ENCODE data around the gene SORCS2. TPM values are rescaled to one million over a fixed set of nuclear protein-coding genes. Genes with fewer than 3 reads are reported as not detected.
"Not testable (repeated sequence)": the region's sequence is repeated elsewhere in the genome, so short reads cannot be mapped to it uniquely, and the experiment has no call there.

Gene SORCS2
- total RNA-seq, 2 donors from 2014 or later, result 0.21 to 0.92 TPM

GRCh38 chr4:7158081-7158750 lies 34.1 kb upstream of the SORCS2 start:
- intact Hi-C loops (cut with DNase I, micrococcal nuclease), result no loop called here
- DNase-seq, result peak in 1 of 2 donors; percentile 1
- ATAC-seq, result no peak

DNA sequence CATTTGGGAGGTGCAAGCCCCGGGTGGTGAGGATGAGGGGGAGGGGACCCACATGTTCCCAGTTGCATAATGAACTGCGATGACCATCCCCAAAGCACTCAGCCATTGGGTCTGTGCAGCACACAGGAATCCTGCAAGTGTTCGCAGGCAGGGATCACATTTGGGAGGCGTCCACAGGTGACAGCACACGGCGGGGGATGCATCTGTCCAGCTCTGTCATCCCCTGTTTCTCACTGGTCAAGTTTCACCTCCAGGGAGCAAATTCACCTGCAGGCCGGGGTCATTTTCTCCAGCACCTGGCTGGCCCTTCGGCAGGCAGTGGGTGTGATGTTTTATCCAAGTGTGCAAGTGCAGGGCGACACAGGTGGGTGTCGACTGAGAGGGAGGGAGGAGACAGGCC lies 33.3 kb upstream of the SORCS2 start:
- intact Hi-C loops (cut with DNase I, micrococcal nuclease), result no loop called here
- DNase-seq (peak in 1 of 2 donors; percentile 14), ATAC-seq (no peak)

- DNase-seq (peak; percentile 22 to 41), ATAC-seq (peak; percentile 92)
Observed at GRCh38 chr4:7159923-7160322, 32.4 kb upstream of the SORCS2 start.

DNA sequence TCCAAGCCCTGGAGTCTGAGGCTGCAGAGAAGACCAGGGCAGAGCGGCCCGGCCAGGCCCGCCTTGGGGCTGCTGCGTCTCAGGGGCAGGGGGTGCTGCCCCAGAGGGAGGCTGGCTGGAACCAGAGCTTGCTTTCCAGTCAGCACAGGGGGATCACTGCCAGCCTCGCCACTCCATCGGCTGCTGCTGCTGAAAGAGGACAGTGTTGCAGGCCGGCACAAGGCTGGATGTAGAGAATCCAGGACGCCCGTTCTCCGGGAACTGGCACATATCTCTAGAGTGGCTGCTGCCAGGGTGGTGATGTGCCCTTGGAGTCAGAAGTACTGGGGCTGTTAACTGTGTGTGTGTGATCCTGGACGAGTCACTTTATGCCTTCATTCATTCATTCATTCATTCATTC lies 31.9 kb upstream of the SORCS2 start:
- intact Hi-C loops (cut with DNase I, micrococcal nuclease), result no loop called here
- ATAC-seq, result peak; percentile 28
- peak; percentile 17 to 22 for DNase-seq

More at GRCh38 chr4:7159923-7160322, 32.4 kb upstream of the SORCS2 start:
- intact Hi-C loops (cut with DNase I, micrococcal nuclease), result no loop called here

DNA sequence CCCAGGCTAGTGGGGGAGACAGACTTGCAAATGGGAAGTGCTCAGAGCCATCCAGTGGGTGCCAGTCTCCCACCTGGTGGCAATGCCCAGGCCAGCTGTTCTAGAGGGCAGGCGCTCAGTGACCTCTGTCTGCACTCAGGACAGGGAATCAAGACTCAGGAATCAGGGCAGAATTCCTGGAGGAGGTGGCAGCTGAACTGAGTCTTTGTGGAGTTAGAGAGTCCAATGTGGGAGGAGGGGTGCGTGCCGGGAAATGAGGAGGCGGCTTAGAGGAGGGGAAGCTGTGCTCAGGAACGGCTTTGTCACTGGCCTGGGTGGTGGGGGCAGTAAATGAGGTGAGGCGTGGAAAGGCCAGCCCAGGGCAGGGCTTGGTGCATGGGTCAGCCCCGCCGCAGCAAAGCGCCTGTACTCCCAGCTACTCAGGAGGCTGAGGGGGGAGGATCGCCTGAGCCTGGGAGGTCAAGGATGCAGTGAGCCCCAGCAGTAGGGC lies 31.3 kb upstream of the SORCS2 start:
- ATAC-seq, result peak; percentile 57
- intact Hi-C loops (cut with DNase I, micrococcal nuclease), result no loop called here
- peak in 1 of 2 donors; percentile 20 for DNase-seq

DNA sequence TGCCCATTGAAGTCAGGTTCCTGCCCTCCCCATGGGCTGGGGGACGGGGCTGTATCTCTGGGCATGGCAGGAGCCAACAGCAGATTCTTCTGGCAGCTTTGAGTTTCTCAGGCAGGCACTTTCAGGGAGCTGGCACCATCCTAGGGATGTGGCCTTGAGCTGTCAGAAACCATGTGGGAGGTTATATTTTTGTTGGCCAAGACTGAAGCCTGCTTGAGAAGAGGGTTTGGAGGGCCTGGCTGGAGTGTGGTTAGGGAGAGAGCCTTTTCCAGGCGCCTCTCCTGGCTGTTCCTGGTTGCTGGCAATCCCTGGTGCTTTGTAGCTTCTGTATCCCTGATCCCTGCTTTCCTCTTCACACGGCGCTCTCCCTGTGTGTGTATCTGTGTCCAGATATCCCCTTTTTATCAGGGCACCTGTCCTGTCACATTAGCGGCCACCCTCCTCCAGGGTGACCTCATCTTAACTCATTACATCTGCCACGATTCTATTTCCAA lies 30.6 kb upstream of the SORCS2 start:
- intact Hi-C loops (cut with DNase I, micrococcal nuclease), result no loop called here
- ATAC-seq (no peak), DNase-seq (peak in 1 of 2 donors; percentile 10)

GRCh38 chr4:7165056-7165873 lies 27.1 kb upstream of the SORCS2 start:
- ATAC-seq; intact Hi-C loops (cut with DNase I, micrococcal nuclease): not testable (repeated sequence)
- DNase-seq, result peak in 1 of 2 donors; percentile 11

DNA sequence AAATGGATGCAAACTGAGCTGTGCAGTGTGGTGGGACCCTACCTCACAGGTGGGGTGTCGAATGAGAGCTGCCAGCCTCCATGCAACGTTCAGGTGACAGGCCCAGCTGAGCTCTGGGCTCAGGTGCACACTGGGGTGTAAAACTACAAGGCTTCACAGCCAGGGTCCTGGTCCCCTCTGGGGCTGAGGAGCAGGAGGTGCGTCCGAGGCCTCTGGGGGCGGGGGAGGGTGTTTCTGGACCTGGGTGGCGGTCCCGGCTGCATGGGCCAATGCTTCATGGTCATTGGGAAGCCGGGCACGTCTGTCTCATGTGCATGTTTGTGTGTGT lies 26.5 kb upstream of the SORCS2 start:
- ATAC-seq (no peak), DNase-seq (peak in 1 of 2 donors; percentile 12)
- intact Hi-C loops (cut with DNase I, micrococcal nuclease), result no loop called here

DNA sequence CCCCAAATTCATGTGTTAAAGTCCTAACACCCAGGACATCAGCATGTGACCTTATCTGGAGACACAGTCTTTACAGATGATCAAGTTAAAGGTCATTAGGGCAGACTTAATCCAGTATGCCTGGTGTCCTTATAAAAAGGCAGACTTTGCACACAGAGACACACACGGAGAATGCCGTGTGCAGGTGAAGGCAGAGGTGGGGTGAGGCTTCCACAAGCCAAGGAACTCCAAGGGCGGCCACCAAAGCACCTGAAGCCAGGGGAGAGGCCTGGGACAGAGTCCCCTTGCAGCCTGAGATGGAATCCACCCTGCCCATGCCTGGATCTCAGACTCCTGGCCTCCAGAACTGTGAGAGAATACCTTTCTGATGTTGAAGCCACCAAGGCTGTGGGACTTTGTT lies 26.1 kb upstream of the SORCS2 start:
- DNase-seq, result peak in 1 of 2 donors; percentile 7
- ATAC-seq, result no peak
- intact Hi-C loops (cut with DNase I, micrococcal nuclease), result no loop called here

DNA sequence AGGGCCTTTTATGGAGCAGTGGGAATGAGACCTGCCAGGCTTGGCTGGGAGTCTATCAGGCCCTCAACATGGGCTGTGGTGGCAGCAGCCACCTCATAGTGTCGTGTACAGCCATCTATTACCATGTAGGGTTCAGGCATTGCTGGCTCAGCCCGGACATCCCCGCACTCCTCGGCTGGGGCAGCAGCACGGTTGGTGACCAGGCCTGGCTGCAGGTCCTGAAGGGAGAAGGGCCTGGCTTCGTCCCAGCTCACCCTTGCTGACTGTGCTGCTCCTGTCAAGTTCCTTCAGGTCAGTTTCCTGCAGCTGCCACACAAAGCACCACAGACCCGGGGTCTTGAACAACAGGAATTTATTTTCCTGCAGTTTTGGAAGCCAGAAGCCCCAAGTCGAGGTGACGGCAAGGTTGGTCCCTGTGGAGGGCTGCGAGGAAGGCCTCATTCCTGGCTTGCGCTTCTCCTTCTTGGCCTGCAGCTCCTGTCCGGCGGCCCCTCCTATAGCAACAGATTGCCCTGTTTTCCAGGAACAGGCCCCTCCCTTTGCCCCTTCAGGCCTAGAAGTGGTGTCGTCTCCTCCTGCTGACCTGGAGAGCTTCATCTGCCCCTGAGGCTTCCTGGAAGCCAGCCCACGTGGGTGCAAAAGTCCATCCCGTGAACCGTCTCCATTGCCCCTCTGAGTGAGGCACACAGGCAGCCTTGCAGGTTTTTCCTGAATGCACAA lies 25.2 kb upstream of the SORCS2 start:
- peak; percentile 36 to 40 for DNase-seq
- intact Hi-C loops (cut with DNase I, micrococcal nuclease), result no loop called here
- peak; percentile 85 for ATAC-seq

- peak; percentile 82 for ATAC-seq
- intact Hi-C loops (cut with DNase I, micrococcal nuclease), result no loop called here
- no peak for DNase-seq
Observed at GRCh38 chr4:7167706-7168105, 24.6 kb upstream of the SORCS2 start.

- ATAC-seq, result no peak
- peak in 1 of 2 donors; percentile 10 for DNase-seq
- intact Hi-C loops (cut with DNase I, micrococcal nuclease), result no loop called here
Observed at GRCh38 chr4:7168106-7168505, 24.2 kb upstream of the SORCS2 start.

- DNase-seq (peak in 1 of 2 donors; percentile 2), ATAC-seq (no peak)
Observed at GRCh38 chr4:7169134-7169533, 23.2 kb upstream of the SORCS2 start.

DNA sequence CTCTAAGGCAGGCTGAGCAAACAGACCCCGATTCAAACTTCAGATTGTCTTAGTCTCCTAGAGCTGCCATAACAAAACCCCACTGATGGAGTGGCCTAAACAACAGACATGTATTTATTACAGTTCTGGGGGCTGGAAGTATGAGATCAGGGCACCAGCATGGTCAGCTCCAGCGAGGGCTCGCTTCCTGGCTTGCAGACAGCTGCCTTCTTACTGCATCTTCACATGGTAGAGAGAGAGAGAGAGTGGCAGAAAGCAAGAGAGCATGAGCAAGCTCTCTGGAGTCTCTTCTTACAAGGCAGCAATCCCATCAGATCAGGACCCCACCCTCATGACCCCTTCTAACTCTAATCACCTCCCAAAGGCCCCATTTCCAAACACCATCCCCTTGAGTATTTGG lies 22.3 kb upstream of the SORCS2 start:
- DNase-seq, result peak in 1 of 2 donors; percentile 5
- no peak for ATAC-seq
- intact Hi-C loops (cut with DNase I, micrococcal nuclease), result no loop called here

More at GRCh38 chr4:7169134-7169533, 23.2 kb upstream of the SORCS2 start:
- intact Hi-C loops (cut with DNase I, micrococcal nuclease), result no loop called here

DNA sequence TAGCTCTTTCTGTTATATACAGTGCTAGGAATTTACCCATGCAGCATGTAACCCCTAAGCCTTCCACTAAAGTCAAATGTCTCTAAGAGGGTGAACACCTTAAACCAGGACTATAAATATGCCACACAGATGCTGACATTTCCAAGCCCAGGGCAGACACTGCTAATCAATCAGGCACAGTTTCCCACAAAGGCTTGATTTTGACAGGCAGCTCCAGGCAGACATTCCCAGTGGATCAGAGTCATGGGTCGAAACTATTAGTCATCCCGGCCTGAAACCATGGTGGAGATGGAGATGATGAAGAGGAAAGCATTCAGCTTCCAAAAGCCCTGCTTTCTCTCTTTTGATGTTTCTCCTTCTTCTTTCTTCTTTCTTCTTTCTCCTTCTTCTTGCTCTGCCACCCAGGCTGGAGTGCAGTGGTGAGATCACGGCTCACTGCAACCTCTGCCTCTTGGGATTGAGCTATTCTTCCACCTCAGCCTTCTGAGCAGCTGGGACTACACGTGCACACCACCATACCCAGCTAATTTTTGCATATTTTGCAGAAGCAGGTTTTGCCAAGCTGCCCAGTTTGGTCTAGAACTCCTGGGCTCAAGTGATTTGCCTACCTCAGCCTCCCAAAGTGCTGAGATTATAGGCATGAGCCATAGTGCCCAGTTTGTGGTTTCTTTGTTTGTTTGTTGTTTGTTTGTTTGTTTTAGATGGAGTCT lies 21.0 kb upstream of the SORCS2 start:
- intact Hi-C loops (cut with DNase I, micrococcal nuclease), result no loop called here
- DNase-seq (peak in 1 of 2 donors; percentile 7), ATAC-seq (no peak)

GRCh38 chr4:7172508-7172907 lies 19.8 kb upstream of the SORCS2 start:
- no peak for ATAC-seq

DNA sequence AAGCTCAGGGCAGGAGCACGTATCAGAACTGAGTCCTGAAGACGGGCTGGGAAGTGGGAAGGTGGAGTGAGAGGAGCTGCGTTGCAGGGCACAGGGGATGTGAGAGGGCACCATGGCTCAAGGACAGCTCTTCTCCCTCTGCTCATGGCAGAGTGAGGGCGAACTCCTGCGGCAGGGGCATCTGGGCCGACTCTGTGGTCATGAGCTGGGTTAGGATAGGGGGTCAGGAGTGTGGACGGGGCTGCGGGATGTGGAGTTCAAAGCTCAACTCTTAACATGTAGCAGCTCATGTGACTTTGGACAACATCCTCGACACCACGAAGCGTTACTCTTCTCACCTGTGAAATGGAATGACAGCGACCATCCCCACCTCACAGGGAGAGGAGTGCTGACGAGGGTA lies 19.4 kb upstream of the SORCS2 start:
- intact Hi-C loops (cut with DNase I, micrococcal nuclease), result no loop called here
- DNase-seq (peak in 1 of 2 donors; percentile 21), ATAC-seq (no peak)

More at GRCh38 chr4:7172508-7172907, 19.8 kb upstream of the SORCS2 start:
- intact Hi-C loops (cut with DNase I, micrococcal nuclease), result no loop called here
- DNase-seq, result peak in 1 of 2 donors; percentile 11

DNA sequence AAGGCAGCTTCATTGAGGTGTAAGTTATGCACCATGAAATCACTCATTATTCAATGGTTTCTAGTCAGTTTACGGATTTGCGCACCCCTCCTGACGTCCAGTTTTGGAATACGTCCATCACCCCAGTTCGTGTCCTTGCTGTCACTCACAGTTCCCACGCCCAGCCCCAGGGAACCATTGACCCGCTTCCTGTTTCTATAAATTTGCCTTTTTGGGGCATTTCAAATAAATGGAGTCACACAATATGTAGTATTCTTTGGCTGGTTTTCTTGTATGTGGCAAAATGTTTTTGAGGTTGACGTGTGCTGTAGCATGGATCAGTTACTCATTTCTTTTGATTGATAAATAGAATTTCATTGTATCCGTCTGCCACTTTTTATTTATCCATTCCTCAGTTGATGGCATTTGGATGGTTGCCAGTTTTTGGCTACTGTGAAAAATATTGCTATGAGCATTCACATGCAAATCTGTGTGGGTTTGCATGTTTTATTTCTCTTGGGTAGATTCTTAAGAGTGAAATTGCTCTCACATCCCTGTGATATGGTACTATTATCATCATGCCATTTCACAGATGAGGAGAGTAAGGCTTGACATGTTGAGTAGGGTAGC lies 18.4 kb upstream of the SORCS2 start:
- no peak for ATAC-seq
- intact Hi-C loops (cut with DNase I, micrococcal nuclease), result no loop called here

More for the DNA sequence above, 18.4 kb upstream of the SORCS2 start:
- DNase-seq, result peak in 1 of 2 donors; percentile 8

Data from left colon (tissue), 2 donors.